ENCODE measurements around the gene SFMBT2. TPM values are rescaled to one million over a fixed set of nuclear protein-coding genes. Genes with fewer than 3 reads are reported as not detected.

The SFMBT2 gene
- total RNA-seq, 1 experiment from 2014 or later = 0.02 TPM

DNA sequence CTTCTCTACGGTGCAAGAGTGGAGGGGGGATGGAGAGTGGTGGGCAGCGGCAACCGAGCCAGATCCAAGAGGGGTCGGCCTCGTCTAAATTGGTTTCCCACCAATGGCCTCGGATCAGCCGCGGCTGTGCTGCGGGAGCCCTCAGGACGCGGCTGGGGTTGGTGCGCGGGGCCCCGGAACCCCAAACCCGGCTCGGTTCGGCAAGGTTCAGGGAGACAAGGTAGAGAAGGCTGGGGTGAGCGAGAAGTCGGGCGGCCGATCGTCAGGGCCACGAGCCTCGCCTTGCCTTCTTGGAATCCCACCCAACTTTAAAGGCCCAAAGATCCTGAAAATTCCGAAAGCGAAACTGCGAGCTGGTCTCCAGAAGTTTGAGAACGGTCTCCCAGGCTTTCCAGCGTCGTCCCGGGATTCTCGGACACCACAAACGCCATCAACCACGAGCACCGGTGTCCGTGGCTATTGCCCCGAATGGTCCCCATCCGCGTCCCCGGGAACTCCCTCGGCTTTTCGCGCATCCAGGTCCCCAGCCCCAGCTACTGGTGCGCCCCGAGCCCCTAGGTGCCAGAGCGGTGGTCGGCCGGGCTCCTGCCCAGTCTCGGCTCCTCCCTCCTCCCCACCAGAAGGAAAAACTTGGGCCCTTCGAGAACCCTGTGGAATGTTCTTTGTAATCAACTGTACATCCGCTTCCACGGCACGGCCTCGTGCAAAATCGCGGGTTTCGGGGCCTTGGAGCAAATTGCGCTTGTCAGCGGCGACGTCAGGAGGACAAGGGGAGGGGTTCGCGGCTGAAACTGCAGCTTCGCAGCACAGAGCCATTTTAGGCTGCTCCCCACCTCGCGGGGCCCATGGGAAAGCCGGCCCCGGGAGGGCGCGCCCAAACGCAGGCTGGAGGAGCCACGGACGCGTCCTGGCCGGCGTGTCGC, 3.2 kb downstream of the SFMBT2 start:
- Histone ChIP-seq H3K9me3 (ENCODE audit: control insufficient read depth in 1 of 2, insufficient read depth in 1 of 2, low read depth in 1 of 2, low read length in 2 of 2) (no peaks in the 10 kb centered on the region), H3K4me2 (ENCODE audit: low read length) (no peak overlapping the region), H3K79me2 (ENCODE audit: insufficient read depth, low read length) (no peaks in the 10 kb centered on the region), H3K9me2 (ENCODE audit: insufficient read depth) (no peaks in the 10 kb centered on the region), H3K4me1 (ENCODE audit: control insufficient read depth in 1 of 2, insufficient read depth in 2 of 2, low read length in 2 of 2) (no peaks in the 10 kb centered on the region), H3K27me3 (ENCODE audit: insufficient read depth, low read length) (0 out of 2 replicates have a peak, but pooled peaks cover under 1% of the 10 kb centered on the region), H3K36me3 (ENCODE audit: control insufficient read depth in 1 of 2, insufficient read depth in 2 of 2, low read length in 2 of 2) (no peaks in the 10 kb centered on the region), H4K20me1 (ENCODE audit: insufficient read depth) (no peaks in the 10 kb centered on the region), H2AFZ (ENCODE audit: low read depth, low read length, poor library complexity, severe bottlenecking) (no peak overlapping the region), H3K9ac (ENCODE audit: low read length) (no peak overlapping the region), H3K27ac (ENCODE audit: low read depth, low read length) (no peak overlapping the region), H3K4me3 (replicated peaks in 1 of 2; ENCODE audit: low read depth in 1 of 2, low read length in 2 of 2) (no peak overlapping the region)
- TF ChIP-seq SP1 (IDR thresholded peaks at IDR 0.05; ENCODE audit: low read depth) (no peak), JUND (IDR thresholded peaks at IDR 0.05) (no peak), EZH2phosphoT487 (IDR thresholded peaks at IDR 0.05; ENCODE audit: borderline replicate concordance) (no peak), CEBPB (IDR thresholded peaks at IDR 0.05; ENCODE audit: low read depth) (no peak), ZFX (IDR thresholded peaks at IDR 0.05) (no peak), ELF1 (IDR thresholded peaks at IDR 0.05; ENCODE audit: borderline replicate concordance, low read depth) (no peak), ZNF274 (IDR thresholded peaks at IDR 0.05; ENCODE audit: low read depth, low read length) (no peak), FOSL1 (IDR thresholded peaks at IDR 0.05; ENCODE audit: low read depth) (no peak), CBX3 (IDR thresholded peaks at IDR 0.05; ENCODE audit: low read depth) (no peak), SIN3A (IDR thresholded peaks at IDR 0.05; ENCODE audit: low read depth) (no peak), TCF7L2 (IDR thresholded peaks at IDR 0.05; ENCODE audit: borderline replicate concordance, extremely low read depth, insufficient read depth, insufficient read length) (no peak), EGR1 (IDR thresholded peaks at IDR 0.05; ENCODE audit: low read depth) (no peak), POLR2AphosphoS5 (IDR thresholded peaks at IDR 0.05; ENCODE audit: low read depth, low read length) (no peak)
- TF ChIP-seq, protein P1, sequence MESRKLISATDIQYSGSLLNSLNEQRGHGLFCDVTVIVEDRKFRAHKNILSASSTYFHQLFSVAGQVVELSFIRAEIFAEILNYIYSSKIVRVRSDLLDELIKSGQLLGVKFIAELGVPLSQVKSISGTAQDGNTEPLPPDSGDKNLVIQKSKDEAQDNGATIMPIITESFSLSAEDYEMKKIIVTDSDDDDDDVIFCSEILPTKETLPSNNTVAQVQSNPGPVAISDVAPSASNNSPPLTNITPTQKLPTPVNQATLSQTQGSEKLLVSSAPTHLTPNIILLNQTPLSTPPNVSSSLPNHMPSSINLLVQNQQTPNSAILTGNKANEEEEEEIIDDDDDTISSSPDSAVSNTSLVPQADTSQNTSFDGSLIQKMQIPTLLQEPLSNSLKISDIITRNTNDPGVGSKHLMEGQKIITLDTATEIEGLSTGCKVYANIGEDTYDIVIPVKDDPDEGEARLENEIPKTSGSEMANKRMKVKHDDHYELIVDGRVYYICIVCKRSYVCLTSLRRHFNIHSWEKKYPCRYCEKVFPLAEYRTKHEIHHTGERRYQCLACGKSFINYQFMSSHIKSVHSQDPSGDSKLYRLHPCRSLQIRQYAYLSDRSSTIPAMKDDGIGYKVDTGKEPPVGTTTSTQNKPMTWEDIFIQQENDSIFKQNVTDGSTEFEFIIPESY (IDR thresholded peaks at IDR 0.05; ENCODE audit: extremely low read depth, insufficient replicate concordance, low read length) = no peak
- TF ChIP-seq, protein P2, sequence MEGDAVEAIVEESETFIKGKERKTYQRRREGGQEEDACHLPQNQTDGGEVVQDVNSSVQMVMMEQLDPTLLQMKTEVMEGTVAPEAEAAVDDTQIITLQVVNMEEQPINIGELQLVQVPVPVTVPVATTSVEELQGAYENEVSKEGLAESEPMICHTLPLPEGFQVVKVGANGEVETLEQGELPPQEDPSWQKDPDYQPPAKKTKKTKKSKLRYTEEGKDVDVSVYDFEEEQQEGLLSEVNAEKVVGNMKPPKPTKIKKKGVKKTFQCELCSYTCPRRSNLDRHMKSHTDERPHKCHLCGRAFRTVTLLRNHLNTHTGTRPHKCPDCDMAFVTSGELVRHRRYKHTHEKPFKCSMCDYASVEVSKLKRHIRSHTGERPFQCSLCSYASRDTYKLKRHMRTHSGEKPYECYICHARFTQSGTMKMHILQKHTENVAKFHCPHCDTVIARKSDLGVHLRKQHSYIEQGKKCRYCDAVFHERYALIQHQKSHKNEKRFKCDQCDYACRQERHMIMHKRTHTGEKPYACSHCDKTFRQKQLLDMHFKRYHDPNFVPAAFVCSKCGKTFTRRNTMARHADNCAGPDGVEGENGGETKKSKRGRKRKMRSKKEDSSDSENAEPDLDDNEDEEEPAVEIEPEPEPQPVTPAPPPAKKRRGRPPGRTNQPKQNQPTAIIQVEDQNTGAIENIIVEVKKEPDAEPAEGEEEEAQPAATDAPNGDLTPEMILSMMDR (IDR thresholded peaks at IDR 0.05 in 2 of 3, conservative IDR thresholded peaks at IDR 0.05 in 1 of 3; ENCODE audit: borderline replicate concordance in 1 of 3, insufficient read depth in 1 of 3, low read depth in 2 of 3, low read length in 2 of 3) = no peak
- TF ChIP-seq, protein P3, sequence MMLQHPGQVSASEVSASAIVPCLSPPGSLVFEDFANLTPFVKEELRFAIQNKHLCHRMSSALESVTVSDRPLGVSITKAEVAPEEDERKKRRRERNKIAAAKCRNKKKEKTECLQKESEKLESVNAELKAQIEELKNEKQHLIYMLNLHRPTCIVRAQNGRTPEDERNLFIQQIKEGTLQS (IDR thresholded peaks at IDR 0.05) = no peak
- TF ChIP-seq, protein P4, sequence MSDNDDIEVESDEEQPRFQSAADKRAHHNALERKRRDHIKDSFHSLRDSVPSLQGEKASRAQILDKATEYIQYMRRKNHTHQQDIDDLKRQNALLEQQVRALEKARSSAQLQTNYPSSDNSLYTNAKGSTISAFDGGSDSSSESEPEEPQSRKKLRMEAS (IDR thresholded peaks at IDR 0.05) = no peak
- RAD21 ChIA-PET (ENCODE audit: low non-redundant PET in 1 of 2, low total read pairs in 2 of 2, uncharacterized antibody in 2 of 2, unreplicated experiment in 2 of 2) = no interaction called here
- intact Hi-C loops (cut with micrococcal nuclease) = no loop called here
- no TSS peak for BruUV-seq (replicated peaks)
- CTCF ChIA-PET = no interaction called here
- DNase-seq (ENCODE audit: low read depth, low spot score) (no peak), ATAC-seq (no peak)
- POLR2A ChIA-PET = no interaction called here

Measured in HCT116 (cell line).